HG03175 (cell line): Measurements from ENCODE around the gene FBXO21.
A peak's percentile ranks its signal among the peaks of the same experiment; 100 is the strongest.
"Not testable (repeated sequence)": the region's sequence is repeated elsewhere in the genome, so short reads cannot be mapped to it uniquely, and the experiment has no call there.

Experiments
- ATAC-seq: cut with Tn5 transposase; IDR thresholded peaks from one replicate; pipeline ENCODE4 v1.9.1; 2021; ENCODE audit warnings: mild to moderate bottlenecking, moderate library complexity; ENCODE audit not compliant: unreplicated experiment

The FBXO21 gene

DNA sequence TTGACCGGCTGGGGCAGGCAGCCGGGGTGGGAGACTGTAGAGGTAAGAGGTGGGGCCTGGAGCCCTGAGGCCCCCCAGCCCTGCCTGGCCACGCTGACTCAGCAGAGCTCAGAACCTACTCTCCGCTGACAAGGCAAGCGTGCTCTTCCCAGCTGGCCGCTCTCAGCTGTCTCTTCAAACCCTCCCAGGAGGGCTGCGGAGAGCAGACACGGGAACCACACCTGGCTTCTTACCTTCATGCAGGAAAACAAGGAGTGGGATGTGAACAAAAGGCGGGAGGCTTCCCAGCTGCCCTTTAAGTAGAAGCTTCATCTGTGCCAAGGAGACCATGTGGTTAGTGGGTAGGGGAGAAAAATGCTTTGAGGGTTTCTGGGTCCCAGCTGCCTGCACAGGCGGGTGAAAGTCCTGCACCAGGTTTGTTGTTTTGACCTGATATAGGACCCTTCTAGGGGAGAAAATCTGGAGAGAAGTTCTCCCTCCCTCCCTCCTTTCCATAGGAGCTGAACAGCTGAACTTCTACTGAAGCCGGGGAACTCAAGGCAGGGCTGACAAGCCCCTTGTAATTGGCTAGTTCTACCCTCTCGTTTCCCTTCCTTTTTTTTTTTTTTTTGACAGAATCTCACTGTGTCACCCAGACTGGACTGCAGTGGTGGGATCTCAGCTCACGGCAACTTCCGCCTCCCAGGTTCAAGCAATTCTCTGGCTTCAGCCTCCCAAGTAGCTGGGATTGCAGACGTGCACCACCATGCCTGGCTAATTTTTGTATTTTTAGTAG is 78.3 kb downstream of the FBXO21 start:
- no peak for ATAC-seq

DNA sequence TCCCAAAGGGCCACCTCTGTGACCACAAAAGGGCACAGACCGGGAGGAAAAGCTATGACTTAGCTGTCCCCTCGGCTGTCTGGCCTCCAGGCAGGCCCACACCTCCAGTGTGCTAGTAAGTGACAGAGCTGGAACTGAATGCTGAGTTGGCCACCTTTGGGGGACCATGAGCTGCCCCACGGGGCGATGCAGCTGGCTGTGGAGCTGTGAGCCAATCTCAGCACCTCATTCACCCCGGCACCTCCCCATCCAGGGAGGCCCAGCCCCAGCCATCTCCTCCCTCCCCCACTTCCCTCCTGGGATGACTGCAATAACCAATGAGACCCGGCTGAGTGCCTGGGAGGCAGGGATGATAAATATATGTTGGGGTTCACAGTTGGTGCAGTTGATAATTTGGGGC is 78.9 kb downstream of the FBXO21 start:
- no peak for ATAC-seq

DNA sequence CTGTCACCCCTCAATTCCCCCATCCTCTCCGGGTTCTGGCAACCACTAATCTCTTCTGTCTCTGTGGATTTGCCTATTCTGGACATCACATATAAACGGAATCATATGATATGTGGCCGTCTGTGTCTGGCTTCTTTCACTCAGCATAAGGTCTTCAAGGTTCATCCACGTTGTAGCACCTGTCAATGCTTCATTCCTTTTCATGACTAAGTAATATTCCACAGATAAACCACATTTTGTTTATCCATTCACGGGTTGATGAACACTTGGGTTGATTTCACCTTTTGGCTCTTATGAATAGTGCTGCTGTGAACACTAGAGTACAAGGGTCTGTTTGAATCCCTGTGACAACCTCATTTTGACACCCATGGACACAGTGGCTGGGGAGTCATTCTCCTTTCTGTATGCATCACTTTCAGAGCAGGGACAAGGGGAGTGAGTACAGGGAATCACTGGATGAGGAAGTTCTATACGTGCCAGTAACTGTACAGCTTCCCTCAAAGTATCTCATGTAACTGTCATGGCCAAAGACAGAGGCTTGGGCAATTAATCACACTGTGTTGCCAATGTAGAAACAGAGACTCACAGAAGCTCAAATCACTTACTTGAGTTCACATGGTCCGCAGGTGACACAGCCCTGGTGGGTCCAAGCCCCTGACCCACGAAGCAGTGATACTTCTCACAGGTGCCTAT is 80.2 kb downstream of the FBXO21 start:
- no peak for ATAC-seq

DNA sequence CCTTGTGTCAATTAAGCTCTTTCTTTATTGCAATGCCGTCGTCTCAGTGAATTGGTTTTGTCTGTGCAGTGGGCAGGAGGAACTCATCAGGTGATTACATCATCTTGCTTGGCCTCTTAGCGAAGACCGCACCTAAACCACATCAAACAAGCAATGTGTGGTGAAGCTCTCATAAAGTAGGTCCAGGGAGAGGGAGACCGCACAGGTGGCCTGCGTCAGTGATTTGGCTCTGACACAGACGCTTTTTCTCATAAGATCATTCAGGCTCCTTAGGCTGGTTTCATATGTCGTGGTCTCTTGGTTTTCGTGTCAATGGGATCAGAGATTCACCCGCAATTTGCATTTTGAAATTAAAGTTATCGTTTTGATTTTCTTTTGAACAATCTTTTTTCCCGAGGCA is 84.4 kb downstream of the FBXO21 start:
- no peak for ATAC-seq

DNA sequence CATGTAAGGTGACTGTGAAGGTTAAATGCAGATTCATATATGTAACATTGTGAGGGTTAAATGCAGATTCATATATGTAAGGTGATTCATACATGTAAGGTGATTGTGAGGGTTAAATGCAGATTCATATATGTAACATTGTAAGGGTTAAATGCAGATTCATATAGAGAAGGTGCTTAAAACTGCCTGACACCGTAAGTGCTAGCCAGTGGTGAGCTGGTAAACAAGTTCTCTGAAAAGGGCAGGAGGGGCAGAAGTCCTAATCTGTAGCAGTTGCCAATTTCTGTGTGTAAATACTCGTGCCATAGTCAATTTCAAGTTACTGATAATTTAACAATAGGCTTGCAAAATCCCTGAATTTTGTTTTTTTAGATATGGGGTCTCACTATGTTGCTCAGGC is 86.3 kb downstream of the FBXO21 start:
- not testable (repeated sequence) for ATAC-seq

DNA sequence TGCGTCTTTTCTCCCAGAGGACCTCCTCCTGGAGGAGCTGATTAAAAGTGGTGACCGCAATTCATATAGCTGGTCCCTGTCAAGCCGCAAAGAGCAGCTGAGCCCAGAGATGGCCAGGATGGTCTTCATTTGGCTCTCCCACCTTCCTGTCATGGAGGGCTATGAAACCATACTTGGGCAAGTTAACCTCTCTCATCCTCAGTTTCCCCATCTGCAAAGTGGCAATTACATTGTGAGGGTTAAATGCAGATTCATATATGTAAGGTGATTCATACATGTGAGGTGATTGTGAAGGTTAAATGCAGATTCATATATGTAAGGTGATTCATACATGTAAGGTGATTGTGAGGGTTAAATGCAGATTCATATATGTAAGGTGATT is 87.5 kb downstream of the FBXO21 start:
- no peak for ATAC-seq

DNA sequence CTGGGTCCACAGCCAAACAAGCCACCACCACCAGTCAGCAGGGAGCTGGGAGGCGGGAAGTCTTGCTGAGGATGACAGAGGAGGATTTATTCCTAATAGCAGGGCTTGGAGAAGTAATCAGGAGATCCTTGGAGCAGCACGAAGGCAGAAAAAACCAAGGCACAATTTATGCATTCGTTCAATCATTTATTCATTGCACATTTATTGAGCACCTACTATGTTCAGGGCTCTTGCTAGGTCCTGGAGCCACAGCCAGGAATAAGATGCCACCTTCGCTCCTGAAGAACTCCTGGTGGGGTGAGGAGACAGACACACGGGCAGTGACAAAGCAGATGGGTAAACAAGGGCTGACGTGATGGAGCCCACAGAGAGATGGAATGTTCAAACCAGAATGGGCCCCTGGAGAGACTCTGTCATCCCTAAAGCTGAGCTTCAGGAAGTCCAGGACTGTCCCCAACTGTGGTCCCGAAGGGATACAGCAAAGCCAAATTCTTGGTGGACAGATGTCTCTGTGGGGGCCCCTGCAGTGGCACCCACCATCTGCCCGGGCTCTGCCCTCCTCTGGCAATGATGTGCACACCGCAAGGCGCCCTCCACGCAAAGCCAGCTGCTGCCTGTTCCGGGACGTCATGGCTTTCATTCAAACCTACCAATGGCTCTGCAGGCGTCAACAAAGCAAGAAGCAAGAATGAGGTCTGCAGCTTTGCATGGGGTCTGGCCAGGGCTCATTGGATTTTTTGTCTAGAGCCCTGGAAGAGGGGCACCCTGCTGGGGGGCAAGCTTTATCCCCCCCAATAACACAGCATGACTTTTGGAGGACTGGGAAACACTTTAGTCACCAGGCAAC is 88.1 kb downstream of the FBXO21 start:
- no peak for ATAC-seq

DNA sequence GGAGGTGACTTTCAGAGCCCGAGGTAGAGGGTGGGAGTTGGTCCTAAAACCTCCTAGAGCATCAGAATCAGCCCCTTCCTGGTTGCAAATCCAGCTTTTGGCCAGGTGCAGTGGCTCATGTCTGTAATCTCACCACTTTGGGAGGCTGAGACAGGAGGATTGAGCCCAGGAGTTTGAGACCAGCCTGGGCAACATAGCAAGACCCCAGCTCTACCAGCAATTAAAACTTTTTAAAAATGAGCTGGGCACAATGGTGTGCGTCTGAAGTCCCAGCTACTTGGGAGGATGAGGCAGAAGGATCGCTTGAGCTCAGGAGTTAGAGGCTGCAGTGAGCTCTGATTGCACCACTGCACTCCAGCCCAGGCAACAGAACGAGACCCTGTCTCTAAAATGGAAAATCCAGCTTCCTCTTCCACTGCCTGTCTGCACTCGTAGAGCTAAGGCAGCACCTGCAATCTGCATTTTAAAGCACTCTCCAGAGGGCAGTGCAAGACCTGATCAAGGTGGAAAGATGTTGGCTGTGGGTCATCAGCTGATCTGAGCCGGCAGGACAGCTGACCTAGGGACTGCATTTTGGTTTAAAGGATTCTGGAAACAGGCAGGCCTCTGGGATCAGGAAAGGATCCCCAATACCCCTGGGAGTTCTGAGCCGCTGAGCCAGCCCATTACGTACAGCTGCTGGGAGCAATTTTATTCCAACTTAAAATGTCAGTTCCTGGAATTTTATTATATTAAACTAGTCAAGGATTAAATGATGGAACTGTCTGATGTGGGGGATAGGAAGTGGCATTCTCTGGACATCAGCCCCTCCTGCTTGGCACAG is 89.2 kb downstream of the FBXO21 start:
- no peak for ATAC-seq

DNA sequence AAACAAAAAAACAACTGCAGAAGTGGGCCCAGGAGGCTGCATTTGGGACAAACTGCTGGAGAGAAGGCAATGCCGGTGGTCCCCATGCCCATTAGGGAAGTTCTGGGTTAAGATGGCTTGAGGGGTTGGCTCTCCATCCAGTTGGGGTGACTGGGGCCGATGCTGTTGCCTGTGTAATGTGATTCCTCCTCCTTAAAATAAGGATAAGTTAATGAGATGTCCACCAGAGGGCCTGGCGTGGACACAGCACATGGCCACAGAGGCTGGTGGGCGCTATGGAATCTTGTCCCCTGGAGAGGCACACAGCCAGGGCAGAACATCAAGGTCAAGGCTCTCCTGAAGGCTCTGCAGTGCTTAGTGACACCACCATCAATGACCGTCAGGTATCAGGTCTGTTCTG is 90.0 kb downstream of the FBXO21 start:
- no peak for ATAC-seq

DNA sequence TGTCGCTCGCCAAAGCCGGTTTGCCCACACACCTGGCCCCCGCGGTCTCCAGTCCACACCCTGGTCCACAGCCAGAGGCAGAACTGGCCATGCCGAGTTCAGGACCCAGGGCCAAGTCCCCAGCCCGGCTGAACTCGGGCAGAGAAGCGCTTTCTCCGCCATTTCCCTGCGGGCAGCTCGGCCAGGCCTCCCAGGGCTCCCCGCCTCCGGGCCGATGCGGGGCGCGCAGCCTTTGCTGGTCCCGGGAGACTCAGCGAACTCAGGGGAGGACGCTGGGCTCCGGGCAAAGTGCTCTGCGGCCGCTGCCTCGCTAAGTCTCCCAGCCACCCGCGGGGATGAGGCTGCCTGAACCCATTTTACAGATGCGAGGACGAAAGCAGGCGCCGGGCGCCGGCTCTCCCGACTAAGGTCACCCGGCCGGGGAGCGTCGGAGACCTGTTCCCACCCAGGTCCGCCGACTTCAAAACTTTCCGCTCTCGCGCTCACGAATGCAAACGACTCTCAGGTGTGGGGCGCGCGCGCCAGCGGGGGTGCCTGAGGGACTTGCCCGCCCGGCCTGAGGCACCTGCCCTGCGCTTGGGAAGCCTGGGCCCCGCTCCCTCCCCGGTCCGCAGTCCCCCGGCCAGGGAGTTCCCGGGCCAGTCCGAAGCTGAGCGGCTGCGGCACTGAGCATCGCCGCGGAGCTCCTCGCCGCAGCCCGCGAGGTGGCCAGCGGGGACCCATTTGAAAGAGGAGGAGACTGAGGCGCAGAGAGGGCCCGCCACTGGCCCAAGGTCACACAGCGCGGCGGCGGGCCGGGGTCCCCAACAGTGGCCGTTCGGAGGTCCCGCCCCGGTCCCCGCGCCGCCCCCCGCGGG is 91.7 kb downstream of the FBXO21 start:
- ATAC-seq = peak; percentile 43

DNA sequence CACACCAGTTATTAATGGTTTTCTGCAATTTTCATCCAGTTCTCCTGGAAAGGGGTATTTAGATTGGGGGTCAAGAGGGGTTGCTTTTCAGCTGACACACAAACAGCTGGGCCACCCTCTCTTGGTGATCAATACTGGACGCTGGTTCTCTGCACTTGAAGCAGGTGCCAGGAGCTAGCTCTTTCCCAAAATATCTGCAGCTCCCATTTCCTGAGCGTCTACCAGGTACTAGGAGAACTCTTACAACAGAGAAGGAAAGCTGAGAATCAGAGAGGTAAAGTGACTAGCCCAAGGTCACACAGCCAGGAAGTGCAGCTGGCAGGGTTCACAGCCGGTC is 92.3 kb downstream of the FBXO21 start:
- ATAC-seq = no peak

DNA sequence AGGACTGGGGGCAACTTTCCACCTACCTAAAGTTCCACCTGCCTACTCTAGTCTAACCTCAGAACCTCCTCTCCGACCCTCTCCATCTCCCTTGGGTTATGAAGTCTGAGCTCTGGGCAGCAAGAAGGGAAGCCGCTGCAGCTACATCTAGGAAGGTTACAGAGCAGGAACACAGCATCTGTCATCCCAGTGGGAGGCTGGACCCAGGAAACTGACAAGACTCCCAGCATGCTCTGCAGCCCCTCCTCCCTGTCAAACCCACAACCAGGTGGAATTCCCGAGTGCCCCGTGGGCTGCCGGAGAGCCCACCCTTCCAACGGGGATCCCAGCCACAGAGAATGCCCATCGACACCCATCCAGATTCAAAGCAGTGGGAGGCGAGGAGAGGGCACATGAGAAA is 93.1 kb downstream of the FBXO21 start:
- no peak for ATAC-seq

DNA sequence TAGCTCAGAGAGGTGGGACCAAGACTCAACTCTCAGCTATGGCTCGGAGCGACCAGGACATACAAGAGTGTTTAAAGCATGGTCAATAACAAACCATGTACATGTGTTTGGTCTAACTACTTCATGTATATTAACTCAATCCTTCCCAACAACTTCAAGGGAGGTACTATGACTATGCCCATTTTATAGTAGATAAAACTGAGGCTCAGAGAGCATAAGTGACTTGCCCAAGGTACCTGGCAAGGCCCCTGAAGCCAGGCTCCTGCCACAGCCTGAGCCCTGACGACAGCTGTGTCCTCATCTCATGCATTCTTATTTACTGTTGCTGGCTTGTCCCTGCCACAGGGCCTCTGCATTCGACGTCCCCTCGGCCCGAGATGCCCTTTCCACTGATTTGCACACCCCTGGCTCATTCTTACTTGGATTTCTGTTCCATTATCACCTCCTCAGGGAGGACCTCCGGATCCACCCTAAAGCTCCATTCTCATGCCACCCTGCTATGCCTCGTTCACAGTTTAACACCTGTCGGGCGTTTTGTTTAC is 93.7 kb downstream of the FBXO21 start:
- ATAC-seq = no peak

DNA sequence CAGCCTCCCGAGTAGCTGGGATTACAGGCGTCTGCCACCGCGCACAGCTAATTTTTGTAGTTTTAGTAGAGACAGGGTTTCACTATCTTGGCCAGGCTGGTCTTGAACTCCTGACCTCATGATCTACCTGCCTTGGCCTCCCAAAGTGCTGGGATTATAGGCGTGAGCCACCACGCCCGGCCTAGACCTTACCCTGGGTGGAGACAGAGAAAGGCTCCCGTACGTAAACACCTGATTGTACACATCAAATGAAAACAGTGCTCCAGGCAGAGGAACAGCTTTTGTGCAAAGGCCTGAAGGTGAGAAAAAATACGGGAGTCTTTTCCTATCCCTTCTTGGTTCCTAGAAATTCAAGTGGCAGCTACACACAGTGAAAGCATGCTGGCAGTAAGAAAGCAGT is 95.1 kb downstream of the FBXO21 start:
- not testable (repeated sequence) for ATAC-seq

DNA sequence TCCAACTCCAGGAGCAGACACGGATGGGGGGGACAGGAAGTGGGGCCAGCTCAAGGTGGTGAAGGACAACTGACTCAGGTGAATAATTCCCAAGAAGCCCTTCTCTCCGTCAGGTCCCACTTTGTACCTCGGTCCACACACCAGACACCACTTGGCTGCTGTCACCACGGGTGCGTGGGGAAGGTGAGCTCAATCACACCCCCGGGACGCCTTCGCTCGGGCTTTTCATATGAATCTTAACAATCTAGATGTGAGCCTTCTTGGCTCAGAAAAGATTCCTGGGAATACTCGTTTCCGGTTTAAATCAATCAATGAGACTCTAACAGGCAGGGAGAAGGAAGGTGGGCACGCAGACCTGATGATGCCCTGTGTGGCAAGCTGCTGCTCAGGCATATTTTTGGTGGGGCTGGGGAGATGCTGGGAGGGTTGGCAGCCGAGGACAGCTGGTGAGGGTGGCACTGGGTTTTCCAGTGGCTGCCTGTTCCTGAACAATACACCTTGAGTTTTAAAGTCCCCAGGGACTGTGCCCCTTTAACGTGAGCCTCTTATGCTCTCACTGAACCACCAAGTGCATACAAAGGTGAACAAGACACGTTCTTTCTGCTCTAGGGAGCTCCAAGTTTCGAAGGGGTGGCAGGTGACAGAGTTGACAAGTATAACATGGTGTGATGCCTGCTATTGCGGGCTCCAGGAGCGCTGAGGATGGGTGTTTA is 96.2 kb downstream of the FBXO21 start:
- ATAC-seq = no peak

DNA sequence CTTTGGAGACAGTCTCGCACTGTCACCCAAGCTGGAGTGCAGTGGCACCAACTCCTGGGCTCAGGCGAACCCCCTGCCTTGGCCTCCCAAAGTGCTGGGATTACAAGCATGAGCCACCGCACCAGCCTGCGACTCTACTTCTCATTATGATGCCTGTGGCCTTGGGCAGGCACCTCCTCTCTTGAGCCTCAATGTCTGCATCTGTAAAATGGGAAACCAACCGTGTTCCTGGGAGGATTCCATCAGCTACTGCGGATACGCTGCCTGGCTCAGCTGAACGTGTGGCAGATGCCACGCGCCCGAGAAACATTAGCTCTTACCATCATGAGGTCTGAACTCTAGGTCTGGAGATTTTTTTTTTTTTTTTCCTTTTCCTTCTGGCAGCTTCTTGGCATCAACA is 96.8 kb downstream of the FBXO21 start:
- ATAC-seq = no peak

DNA sequence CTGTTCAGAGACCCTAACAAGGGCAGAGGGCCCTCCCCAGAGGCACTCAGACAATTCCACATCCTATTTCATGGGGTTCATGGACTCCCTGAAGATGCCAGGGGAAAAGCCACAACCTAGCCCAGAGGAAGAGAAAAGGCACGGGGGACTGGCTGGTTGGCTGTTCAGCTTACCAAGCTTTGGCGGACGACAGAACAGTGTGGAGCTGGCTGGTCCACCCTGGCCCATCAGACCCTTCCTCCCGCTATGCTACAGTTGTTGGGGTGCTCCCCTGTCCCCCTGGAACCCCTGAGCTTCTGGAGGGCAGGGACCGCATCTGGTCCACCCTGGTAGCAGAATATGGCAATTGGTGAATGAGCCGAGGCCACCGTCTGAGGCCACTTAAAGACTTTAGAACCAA is 97.4 kb downstream of the FBXO21 start:
- ATAC-seq = no peak

DNA sequence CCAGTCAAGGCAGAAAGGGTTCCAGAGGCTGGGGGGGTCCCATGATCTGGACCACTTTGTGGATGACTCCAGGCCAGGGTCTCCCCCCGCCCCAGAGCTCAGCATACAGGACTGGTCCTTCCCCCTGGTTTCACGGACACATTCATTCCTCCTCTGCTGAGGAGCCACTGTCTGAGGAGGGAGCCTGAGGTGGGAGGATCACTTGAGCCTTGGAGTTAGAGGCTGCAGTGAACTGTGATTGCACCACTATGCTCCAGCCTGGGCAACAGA is 97.8 kb downstream of the FBXO21 start:
- no peak for ATAC-seq
